ENCODE data around the gene TBC1D2B.

TBC1D2B gene

DNA sequence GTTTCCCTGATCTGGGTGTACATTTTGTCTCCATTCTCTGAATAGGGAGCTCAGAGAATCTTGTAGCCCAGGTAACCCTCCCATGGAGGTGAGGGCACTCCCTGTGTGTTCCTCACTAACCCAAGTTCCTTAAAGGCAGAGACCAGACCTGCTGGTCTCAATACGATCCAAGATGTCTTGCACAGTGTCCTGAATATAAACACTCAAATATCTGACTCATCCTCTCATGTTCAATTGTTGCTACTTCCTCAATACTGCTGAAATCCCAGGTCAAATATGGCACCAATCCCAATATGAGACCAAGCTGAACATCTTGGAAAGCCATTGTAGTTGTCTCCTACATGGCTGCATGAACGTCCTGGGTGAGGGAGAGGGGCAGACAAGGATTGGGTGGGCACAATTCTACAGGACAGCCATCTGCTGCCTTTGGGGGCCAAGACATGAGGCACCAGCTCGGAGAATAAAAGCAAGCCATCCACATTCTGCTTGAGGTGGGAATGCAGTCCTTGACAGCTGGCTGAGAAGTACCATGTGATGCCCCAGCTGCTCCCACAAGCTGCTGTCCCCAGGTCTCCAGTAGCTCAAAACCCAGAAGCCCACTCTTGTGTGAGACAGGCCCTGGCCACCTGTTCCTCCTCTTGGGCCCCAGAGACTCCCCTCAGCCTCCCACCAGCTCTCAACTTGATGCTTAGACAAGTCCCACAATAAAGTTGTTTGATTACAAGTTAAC, 18.2 kb downstream of the TBC1D2B start:
- Histone ChIP-seq H3K27ac (peak overlapping the region; percentile 5), H3K27me3 (replicated peaks) (no peaks in the 10 kb centered on the region), H3K4me3 (ENCODE audit: low read depth, low read length) (no peak overlapping the region), H3K36me3 (replicated peaks) (no peaks in the 10 kb centered on the region)
- no peak for DNase-seq
- in situ Hi-C loops (cut with HindIII; ENCODE audit: low pct_ligation_motif_present, low sequenced_read_pairs), result no loop called here
- TF ChIP-seq, protein P1, sequence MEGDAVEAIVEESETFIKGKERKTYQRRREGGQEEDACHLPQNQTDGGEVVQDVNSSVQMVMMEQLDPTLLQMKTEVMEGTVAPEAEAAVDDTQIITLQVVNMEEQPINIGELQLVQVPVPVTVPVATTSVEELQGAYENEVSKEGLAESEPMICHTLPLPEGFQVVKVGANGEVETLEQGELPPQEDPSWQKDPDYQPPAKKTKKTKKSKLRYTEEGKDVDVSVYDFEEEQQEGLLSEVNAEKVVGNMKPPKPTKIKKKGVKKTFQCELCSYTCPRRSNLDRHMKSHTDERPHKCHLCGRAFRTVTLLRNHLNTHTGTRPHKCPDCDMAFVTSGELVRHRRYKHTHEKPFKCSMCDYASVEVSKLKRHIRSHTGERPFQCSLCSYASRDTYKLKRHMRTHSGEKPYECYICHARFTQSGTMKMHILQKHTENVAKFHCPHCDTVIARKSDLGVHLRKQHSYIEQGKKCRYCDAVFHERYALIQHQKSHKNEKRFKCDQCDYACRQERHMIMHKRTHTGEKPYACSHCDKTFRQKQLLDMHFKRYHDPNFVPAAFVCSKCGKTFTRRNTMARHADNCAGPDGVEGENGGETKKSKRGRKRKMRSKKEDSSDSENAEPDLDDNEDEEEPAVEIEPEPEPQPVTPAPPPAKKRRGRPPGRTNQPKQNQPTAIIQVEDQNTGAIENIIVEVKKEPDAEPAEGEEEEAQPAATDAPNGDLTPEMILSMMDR (IDR thresholded peaks at IDR 0.05; ENCODE audit: low read depth, low read length, missing control alignments), result no peak

DNA sequence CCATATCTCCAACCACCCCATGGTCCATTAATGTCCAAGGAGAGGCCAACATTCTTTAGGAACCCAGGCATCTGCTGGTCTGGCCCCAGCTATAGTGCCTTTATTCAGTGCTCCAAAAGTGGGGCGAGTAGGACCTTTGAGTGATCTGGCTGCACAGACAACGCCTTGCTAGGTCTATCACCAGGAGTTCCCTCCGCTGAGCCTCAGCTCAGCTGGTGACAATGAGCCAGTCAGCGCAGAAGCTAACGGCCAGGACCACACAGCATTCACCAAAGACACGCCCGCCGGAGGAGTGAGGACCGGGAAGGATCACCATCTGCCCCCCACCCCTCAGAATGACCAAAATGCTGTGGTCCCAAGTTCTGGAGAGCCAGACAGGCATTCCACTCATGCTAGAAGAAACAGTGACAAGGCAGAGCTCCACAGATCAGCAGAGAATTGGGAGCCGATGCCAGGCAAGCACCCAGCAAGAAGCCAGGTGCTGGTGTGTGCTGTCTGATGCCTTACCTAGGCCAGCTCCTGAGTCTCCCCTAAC, 19.0 kb downstream of the TBC1D2B start:
- TF ChIP-seq, protein P1 (IDR thresholded peaks at IDR 0.05; ENCODE audit: low read depth, low read length, missing control alignments), result no peak
- Histone ChIP-seq H3K27me3 (replicated peaks) (no peaks in the 10 kb centered on the region), H3K36me3 (replicated peaks) (peaks cover 3% of the 10 kb centered on the region), H3K27ac (peak overlapping the region; percentile 5), H3K4me3 (ENCODE audit: low read depth, low read length) (no peak overlapping the region)
- in situ Hi-C loops (cut with HindIII; ENCODE audit: low pct_ligation_motif_present, low sequenced_read_pairs), result no loop called here
- DNase-seq, result no peak

DNA sequence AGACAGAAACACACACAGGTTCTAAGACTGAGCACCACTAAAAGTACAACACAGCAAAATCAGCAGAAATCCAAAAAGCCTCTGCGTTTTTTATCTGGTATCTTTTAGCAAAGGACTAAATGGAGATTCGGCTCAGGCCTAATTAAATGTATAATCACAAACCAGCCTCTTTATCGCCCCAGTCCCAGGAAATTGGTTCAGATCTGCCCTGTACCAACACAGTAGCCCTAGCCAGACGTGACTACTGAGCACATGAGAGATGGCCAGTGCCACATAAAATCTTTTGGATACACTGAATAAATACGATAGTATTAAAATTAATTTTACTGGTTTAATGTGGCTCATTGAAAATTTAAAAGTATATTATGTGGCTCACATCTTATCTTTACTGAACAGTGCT, 19.7 kb downstream of the TBC1D2B start:
- Histone ChIP-seq H3K27ac (peak overlapping the region; percentile 83), H3K27me3 (replicated peaks) (no peaks in the 10 kb centered on the region), H3K36me3 (replicated peaks) (peaks cover 7% of the 10 kb centered on the region), H3K4me3 (ENCODE audit: low read depth, low read length) (no peak overlapping the region)
- TF ChIP-seq, protein P1 (IDR thresholded peaks at IDR 0.05; ENCODE audit: low read depth, low read length, missing control alignments), result no peak
- DNase-seq, result no peak
- in situ Hi-C loops (cut with HindIII; ENCODE audit: low pct_ligation_motif_present, low sequenced_read_pairs), result no loop called here

DNA sequence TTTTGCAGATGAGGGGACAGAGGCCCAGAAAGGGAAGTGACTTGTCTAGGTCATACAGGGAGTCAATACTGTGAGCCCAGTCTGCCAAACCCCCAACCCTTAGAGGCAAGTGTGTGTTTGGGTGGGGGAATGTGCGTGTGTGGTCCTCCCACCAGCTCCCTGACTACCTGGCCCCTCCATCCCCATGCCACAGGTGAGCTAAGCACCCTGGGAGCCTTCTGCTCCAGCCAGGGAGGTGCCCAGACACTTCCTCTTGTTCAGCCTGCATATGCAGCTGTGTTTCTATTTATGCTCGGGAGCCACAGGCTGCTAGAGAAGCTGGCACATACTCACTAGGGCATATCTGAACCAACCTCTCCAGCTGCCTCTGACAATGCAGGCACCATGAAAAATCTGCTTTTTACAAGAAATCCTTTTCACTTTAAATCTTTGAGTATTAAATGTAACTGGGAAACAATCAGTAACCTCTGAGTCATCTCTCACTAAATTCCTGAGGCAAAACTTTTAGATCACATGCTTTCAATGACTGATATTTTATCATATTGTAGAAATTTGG, 20.7 kb downstream of the TBC1D2B start:
- TF ChIP-seq, protein P1 (IDR thresholded peaks at IDR 0.05; ENCODE audit: low read depth, low read length, missing control alignments), result no peak
- no peak overlapping the region for H3K4me3 ChIP-seq (ENCODE audit: low read depth, low read length)
- peaks cover 10% of the 10 kb centered on the region for H3K36me3 ChIP-seq (replicated peaks)
- no peaks in the 10 kb centered on the region for H3K27me3 ChIP-seq (replicated peaks)
- DNase-seq, result no peak
- in situ Hi-C loops (cut with HindIII; ENCODE audit: low pct_ligation_motif_present, low sequenced_read_pairs), result no loop called here
- H3K27ac ChIP-seq, result peak overlapping the region; percentile 83

DNA sequence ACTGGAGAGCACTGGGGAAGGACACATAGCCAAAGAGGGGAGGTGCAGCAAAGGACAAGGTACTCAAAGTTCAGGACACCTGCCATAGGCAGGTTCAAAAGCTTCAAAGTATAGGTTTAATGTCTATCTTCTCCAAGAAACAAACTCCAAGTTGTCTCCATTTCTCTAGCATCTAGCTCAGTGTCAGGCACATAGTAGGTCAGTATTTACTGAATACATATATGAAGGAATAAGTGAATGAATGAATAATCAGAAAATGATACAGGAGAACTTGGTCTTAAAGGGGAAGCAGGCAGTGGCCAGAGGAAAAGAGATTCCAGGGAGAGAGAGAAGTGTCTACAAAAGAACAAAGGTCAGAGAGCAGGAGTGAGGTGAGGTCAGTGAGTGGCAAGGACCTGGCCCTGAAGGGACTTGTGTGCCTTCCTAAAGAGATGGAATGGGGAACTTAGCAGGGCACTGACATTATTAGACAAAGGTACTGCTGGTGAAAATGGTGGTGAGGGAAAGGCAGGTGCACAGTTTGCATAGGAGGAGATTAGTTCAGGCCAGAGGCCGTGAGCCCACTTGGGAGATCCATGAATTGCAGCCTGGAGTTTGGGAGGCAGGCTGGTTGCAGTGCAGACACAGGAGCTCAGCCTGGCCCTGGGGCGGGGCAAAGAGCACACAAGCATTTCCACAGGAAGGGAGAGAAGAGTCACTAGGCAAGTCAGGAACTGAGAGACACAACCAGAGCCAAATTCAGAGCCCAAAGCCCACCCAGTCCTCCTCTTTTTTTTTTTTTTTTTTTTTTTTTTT, 21.4 kb downstream of the TBC1D2B start:
- TF ChIP-seq, protein P1 (IDR thresholded peaks at IDR 0.05; ENCODE audit: low read depth, low read length, missing control alignments), result no peak
- no peaks in the 10 kb centered on the region for H3K27me3 ChIP-seq (replicated peaks)
- peaks cover 10% of the 10 kb centered on the region for H3K36me3 ChIP-seq (replicated peaks)
- H3K27ac ChIP-seq, result peak overlapping the region; percentile 83
- no peak overlapping the region for H3K4me3 ChIP-seq (ENCODE audit: low read depth, low read length)
- in situ Hi-C loops (cut with HindIII; ENCODE audit: low pct_ligation_motif_present, low sequenced_read_pairs), result no loop called here
- no peak for DNase-seq

Data from brain microvascular endothelial cell (primary cell).